Femur (tissue), 1 donor: ENCODE measurements around the gene NPDC1.

Source experiments
- DNase-seq: peaks from one replicate; pipeline ENCODE4 v3.0.0-alpha.2; 2017

The NPDC1 gene

GRCh38 chr9:137055385-137056364 is 9.7 kb upstream of the NPDC1 start:
- peak; percentile 93 for DNase-seq

GRCh38 chr9:137054932-137055384 is 9.0 kb upstream of the NPDC1 start:
- no peak for DNase-seq

GRCh38 chr9:137053944-137054931 is 8.3 kb upstream of the NPDC1 start, which contains the start of gene ENTPD2:
Gene ENTPD2 (minus strand): TSS chr9:137054061. CDS start chr9:137053997, 64 bp downstream.
- DNase-seq, result no peak

GRCh38 chr9:137052998-137053943 is 7.3 kb upstream of the NPDC1 start:
- no peak for DNase-seq

GRCh38 chr9:137052293-137052692 is 6.3 kb upstream of the NPDC1 start:
- no peak for DNase-seq

GRCh38 chr9:137051145-137051724 is 5.3 kb upstream of the NPDC1 start:
- DNase-seq, result no peak

- DNase-seq, result no peak
Observed at GRCh38 chr9:137050570-137050969, 4.6 kb upstream of the NPDC1 start.

GRCh38 chr9:137049544-137050449 is 3.8 kb upstream of the NPDC1 start:
- peak; percentile 75 for DNase-seq

GRCh38 chr9:137048655-137049543 is 2.9 kb upstream of the NPDC1 start:
- DNase-seq, result no peak

GRCh38 chr9:137045294-137046087 is 486 bp downstream of the NPDC1 start:
- no peak for DNase-seq

- DNase-seq, result no peak
Observed at GRCh38 chr9:137044502-137045177, 1.3 kb downstream of the NPDC1 start.

- DNase-seq, result no peak
Observed at GRCh38 chr9:137044037-137044436, 1.9 kb downstream of the NPDC1 start.

GRCh38 chr9:137042751-137043727 is 2.9 kb downstream of the NPDC1 start:
- DNase-seq, result no peak

GRCh38 chr9:137041124-137041523 is 4.9 kb downstream of the NPDC1 start:
- no peak for DNase-seq

GRCh38 chr9:137040568-137040967 is 5.4 kb downstream of the NPDC1 start:
- no peak for DNase-seq

GRCh38 chr9:137039611-137040366 is 6.2 kb downstream of the NPDC1 start:
- no peak for DNase-seq
